ENCODE measurements around the gene PAX7.

The PAX7 gene

DNA sequence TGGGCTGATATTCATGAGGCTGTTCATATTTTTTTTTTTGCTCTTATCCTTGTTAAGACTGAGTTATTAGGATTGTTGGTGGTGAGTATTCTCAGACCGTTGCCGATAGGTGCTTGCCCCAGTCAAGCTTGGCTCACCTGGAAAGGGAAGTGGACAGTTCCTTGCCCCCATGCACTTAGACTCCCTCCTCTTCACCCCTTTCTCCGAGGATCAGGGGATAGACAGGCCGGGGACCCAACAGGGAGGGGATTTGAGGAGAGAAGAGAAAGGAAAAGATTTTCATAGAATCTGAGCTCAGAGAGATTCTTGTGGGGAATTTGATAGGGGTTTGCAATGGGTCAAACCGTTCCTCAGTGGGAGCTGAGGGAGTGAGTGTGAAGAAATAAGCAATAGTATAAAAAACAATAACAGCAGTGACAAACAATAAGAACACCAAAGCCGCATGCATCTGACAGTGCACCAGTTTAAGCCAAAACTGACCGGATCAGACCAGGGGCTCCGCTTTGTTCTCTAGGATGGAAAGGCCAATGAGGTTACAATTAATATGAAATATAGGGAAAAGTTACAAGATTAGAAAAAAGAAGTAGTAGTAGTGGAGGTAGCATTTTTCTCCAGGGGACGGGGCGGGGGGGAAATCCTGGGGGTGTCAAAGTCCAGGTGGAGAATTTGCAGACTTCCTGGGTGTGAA, 8.9 kb downstream of the PAX7 start:
- ATAC-seq: no peak
- TF ChIP-seq ISL1 (CRISPR knock-in tag; IDR thresholded peaks at IDR 0.05) (no peak), TOX (CRISPR knock-in tag; IDR thresholded peaks at IDR 0.05; ENCODE audit: borderline replicate concordance) (no peak)

DNA sequence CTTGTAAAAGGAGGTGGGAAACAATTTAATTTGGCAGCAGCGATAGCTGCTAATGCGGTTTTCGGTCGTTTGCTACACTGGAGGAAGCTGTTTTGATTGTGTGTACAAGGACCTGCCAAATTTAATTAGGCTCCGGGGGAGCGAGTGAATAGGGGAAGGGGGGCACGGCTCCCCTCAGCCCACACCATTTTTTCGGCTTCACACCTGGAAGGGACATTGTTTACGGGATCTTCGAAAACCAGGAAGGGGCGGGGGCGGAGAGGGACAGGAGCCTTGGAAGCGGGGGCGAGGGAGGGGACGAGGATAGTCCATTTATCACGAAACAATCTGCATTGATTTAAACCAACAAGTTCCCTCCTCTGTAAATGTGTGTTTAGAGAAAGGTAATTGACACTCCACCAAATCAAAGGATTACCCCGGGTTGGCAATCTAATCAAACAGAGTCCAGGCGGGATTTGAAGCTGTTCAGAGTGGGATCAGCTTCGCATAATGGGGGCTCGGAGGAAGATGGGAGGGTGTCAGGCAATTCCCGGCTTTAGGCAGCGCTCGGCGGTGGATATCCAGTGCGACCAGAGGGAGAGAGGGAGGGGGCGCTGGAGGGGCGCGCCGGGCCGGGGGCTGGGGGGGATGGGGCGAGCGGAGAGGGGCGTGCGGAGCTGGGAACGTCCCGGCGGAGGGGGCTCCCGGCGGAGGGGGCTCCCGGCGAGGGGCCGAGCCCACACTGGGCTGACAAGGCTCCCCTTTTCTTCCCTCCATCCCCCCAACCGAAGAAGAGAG, 9.8 kb downstream of the PAX7 start:
- TF ChIP-seq ZNF70 (CRISPR knock-in tag; IDR thresholded peaks at IDR 0.05) (no peak), ESRRG (CRISPR knock-in tag; IDR thresholded peaks at IDR 0.05) (no peak), ZNF8 (CRISPR knock-in tag; IDR thresholded peaks at IDR 0.05) (no peak), TOX (CRISPR knock-in tag; IDR thresholded peaks at IDR 0.05; ENCODE audit: borderline replicate concordance) (no peak), GLIS3 (CRISPR knock-in tag; IDR thresholded peaks at IDR 0.05) (no peak), ISL1 (CRISPR knock-in tag; IDR thresholded peaks at IDR 0.05) (no peak), ZC3H10 (CRISPR knock-in tag; IDR thresholded peaks at IDR 0.05) (no peak), PPARA (CRISPR knock-in tag; IDR thresholded peaks at IDR 0.05; ENCODE audit: borderline replicate concordance) (no peak), ZNF565 (CRISPR knock-in tag; conservative IDR thresholded peaks at IDR 0.05; ENCODE audit: low read depth) (no peak), OSR1 (CRISPR knock-in tag; IDR thresholded peaks at IDR 0.05) (no peak), SNAI2 (CRISPR knock-in tag; IDR thresholded peaks at IDR 0.05) (no peak), CSDC2 (CRISPR knock-in tag; IDR thresholded peaks at IDR 0.05) (no peak), ZFP30 (CRISPR knock-in tag; IDR thresholded peaks at IDR 0.05) (no peak), RARB (CRISPR knock-in tag; IDR thresholded peaks at IDR 0.05) (no peak), BACH2 (CRISPR knock-in tag; IDR thresholded peaks at IDR 0.05; ENCODE audit: borderline replicate concordance) (no peak), ARNTL (CRISPR knock-in tag; IDR thresholded peaks at IDR 0.05; ENCODE audit: borderline replicate concordance, low read depth) (no peak)
- TF ChIP-seq, protein P1, sequence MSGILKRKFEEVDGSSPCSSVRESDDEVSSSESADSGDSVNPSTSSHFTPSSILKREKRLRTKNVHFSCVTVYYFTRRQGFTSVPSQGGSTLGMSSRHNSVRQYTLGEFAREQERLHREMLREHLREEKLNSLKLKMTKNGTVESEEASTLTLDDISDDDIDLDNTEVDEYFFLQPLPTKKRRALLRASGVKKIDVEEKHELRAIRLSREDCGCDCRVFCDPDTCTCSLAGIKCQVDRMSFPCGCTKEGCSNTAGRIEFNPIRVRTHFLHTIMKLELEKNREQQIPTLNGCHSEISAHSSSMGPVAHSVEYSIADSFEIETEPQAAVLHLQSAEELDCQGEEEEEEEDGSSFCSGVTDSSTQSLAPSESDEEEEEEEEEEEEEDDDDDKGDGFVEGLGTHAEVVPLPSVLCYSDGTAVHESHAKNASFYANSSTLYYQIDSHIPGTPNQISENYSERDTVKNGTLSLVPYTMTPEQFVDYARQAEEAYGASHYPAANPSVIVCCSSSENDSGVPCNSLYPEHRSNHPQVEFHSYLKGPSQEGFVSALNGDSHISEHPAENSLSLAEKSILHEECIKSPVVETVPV (CRISPR knock-in tag; IDR thresholded peaks at IDR 0.05): no peak
- TF ChIP-seq, protein P2, sequence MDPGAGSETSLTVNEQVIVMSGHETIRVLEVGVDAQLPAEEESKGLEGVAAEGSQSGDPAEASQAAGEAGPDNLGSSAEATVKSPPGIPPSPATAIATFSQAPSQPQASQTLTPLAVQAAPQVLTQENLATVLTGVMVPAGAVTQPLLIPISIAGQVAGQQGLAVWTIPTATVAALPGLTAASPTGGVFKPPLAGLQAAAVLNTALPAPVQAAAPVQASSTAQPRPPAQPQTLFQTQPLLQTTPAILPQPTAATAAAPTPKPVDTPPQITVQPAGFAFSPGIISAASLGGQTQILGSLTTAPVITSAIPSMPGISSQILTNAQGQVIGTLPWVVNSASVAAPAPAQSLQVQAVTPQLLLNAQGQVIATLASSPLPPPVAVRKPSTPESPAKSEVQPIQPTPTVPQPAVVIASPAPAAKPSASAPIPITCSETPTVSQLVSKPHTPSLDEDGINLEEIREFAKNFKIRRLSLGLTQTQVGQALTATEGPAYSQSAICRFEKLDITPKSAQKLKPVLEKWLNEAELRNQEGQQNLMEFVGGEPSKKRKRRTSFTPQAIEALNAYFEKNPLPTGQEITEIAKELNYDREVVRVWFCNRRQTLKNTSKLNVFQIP (CRISPR knock-in tag; IDR thresholded peaks at IDR 0.05; ENCODE audit: borderline replicate concordance, low read depth): no peak
- TF ChIP-seq, protein P3, sequence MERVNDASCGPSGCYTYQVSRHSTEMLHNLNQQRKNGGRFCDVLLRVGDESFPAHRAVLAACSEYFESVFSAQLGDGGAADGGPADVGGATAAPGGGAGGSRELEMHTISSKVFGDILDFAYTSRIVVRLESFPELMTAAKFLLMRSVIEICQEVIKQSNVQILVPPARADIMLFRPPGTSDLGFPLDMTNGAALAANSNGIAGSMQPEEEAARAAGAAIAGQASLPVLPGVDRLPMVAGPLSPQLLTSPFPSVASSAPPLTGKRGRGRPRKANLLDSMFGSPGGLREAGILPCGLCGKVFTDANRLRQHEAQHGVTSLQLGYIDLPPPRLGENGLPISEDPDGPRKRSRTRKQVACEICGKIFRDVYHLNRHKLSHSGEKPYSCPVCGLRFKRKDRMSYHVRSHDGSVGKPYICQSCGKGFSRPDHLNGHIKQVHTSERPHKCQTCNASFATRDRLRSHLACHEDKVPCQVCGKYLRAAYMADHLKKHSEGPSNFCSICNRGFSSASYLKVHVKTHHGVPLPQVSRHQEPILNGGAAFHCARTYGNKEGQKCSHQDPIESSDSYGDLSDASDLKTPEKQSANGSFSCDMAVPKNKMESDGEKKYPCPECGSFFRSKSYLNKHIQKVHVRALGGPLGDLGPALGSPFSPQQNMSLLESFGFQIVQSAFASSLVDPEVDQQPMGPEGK (CRISPR knock-in tag; IDR thresholded peaks at IDR 0.05; ENCODE audit: borderline replicate concordance): no peak
- TF ChIP-seq, protein P4, sequence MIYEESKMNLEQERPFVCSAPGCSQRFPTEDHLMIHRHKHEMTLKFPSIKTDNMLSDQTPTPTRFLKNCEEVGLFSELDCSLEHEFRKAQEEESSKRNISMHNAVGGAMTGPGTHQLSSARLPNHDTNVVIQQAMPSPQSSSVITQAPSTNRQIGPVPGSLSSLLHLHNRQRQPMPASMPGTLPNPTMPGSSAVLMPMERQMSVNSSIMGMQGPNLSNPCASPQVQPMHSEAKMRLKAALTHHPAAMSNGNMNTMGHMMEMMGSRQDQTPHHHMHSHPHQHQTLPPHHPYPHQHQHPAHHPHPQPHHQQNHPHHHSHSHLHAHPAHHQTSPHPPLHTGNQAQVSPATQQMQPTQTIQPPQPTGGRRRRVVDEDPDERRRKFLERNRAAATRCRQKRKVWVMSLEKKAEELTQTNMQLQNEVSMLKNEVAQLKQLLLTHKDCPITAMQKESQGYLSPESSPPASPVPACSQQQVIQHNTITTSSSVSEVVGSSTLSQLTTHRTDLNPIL (CRISPR knock-in tag; IDR thresholded peaks at IDR 0.05; ENCODE audit: low read depth): no peak
- ATAC-seq: no peak

DNA sequence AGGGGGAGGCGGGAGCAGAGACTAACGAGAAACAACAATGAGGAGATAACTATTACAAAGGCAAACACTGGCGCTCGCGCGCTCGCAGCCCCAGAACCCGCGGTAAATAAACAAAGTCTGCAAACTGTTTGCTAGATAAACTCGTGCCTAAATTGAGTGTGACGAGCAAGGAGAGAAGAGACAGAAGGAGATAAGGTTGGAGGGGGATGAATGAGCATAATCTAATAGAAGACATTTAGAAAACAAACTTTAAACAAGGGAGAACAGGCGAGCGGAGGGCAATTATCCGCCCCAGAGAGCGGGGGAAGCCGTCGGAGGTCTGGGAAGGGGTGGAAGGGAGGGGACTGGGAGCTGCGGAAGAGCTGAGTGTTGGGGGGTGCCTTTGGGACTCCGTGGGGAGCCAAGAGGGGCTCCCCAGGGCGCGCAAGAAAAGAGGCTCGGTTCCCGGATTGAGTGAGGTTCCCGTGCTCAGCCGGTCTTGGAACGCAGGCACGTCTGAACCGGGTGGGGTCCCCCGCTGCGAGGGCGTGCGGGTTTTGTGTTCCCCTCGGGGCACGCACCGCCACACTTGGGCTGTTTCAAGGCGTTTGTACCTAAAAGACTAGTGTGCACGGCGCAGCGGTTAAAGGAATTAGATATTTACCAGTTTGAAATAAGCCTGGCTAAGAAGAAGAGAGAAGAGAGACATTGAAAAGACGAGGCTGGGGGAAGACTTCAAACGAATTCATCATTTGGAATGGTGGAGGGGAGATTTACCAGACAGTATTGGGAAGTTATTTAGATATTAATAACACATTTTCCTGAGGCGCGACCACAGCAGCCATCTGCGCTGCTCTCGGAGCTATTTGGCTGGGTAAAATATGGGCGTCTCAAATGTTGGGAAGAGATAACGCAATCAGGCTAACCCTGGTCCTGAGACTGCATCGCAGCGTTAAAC, 10.6 kb downstream of the PAX7 start:
- no peak for ATAC-seq
- TF ChIP-seq BACH2 (CRISPR knock-in tag; IDR thresholded peaks at IDR 0.05; ENCODE audit: borderline replicate concordance) (no peak), ZNF70 (CRISPR knock-in tag; IDR thresholded peaks at IDR 0.05) (no peak), ZFP3 (CRISPR knock-in tag; IDR thresholded peaks at IDR 0.05) (no peak), GLIS3 (CRISPR knock-in tag; IDR thresholded peaks at IDR 0.05) (no peak), ZNF8 (CRISPR knock-in tag; IDR thresholded peaks at IDR 0.05) (no peak), RARB (CRISPR knock-in tag; IDR thresholded peaks at IDR 0.05) (no peak), CSDC2 (CRISPR knock-in tag; IDR thresholded peaks at IDR 0.05) (no peak), ARNTL (CRISPR knock-in tag; IDR thresholded peaks at IDR 0.05; ENCODE audit: borderline replicate concordance, low read depth) (no peak), PPARA (CRISPR knock-in tag; IDR thresholded peaks at IDR 0.05; ENCODE audit: borderline replicate concordance) (no peak), TOX (CRISPR knock-in tag; IDR thresholded peaks at IDR 0.05; ENCODE audit: borderline replicate concordance) (no peak), ZNF565 (CRISPR knock-in tag; conservative IDR thresholded peaks at IDR 0.05; ENCODE audit: low read depth) (no peak)
- TF ChIP-seq, protein P4 (CRISPR knock-in tag; IDR thresholded peaks at IDR 0.05; ENCODE audit: low read depth): no peak
- TF ChIP-seq, protein P1 (CRISPR knock-in tag; IDR thresholded peaks at IDR 0.05): no peak
- TF ChIP-seq, protein P3 (CRISPR knock-in tag; IDR thresholded peaks at IDR 0.05; ENCODE audit: borderline replicate concordance): no peak
